Measurements from ENCODE around the gene ADCY10.
"Not testable (repeated sequence)": the region's sequence is repeated elsewhere in the genome, so short reads cannot be mapped to it uniquely, and the experiment has no call there.

GRCh38 chr1:167806235-167806634 is 107.7 kb downstream of the ADCY10 start:
- TF ChIP-seq CTCF, POLR2A (IDR thresholded peaks at IDR 0.05): not testable (repeated sequence)

Data from adrenal gland (tissue), 5 donors.